Endothelial cell (in vitro differentiated cells): ENCODE measurements around the gene CENPL. TPM values are rescaled to one million over a fixed set of nuclear protein-coding genes. Genes with fewer than 3 reads are reported as not detected.
"Not testable (repeated sequence)": the region's sequence is repeated elsewhere in the genome, so short reads cannot be mapped to it uniquely, and the experiment has no call there.

ENCODE experiments used
- DNase-seq: peaks from one replicate; pipeline ENCODE4 v3.0.0; 2021; ENCODE audit warnings: low spot score
- H3K27ac Mint-ChIP-seq: one replicate; pipeline ENCODE4 v1.8.0; 2021; ENCODE audit warnings: mixed read lengths, inconsistent platforms; ENCODE audit not compliant: unreplicated experiment
- H3K27me3 Mint-ChIP-seq: one replicate; pipeline ENCODE4 v1.8.0; 2021; ENCODE audit warnings: mild to moderate bottlenecking, moderate library complexity, mixed read lengths, inconsistent platforms; ENCODE audit not compliant: unreplicated experiment
- H3K36me3 Mint-ChIP-seq: one replicate; pipeline ENCODE4 v1.8.0; 2021; ENCODE audit warnings: mild to moderate bottlenecking, low read depth, mixed read lengths, inconsistent platforms; ENCODE audit not compliant: unreplicated experiment
- H3K4me1 Mint-ChIP-seq: one replicate; pipeline ENCODE4 v1.8.0; 2021; ENCODE audit warnings: mild to moderate bottlenecking, mixed read lengths, inconsistent platforms; ENCODE audit not compliant: unreplicated experiment
- H3K4me3 Mint-ChIP-seq: one replicate; pipeline ENCODE4 v1.8.0; 2021; ENCODE audit warnings: mild to moderate bottlenecking, mixed read lengths, inconsistent platforms; ENCODE audit not compliant: unreplicated experiment
- H3K9me3 Mint-ChIP-seq: one replicate; pipeline ENCODE4 v1.8.0; 2021; ENCODE audit warnings: mixed read lengths, inconsistent platforms; ENCODE audit not compliant: unreplicated experiment
- CTCF ChIP-seq: fragments of 200-600 bp; sonication (generic); IDR thresholded peaks from one replicate; pipeline ENCODE4 v1.5.0; 2021; ENCODE audit warnings: antibody characterized with exemption; ENCODE audit not compliant: unreplicated experiment
- total RNA-seq: library from RNA; stranded (reverse); fragmentation: NEBNext Ultra II Directional; extraction: Animal tissue kit (Norgen Biotek cat#: 25700); gene quantifications from one replicate; pipeline ENCODE4 v1.2.1, GENCODE V29; 2021; ENCODE audit not compliant: unreplicated experiment

The CENPL gene
- total RNA-seq, 1 donor from 2014 or later, result 6.6 TPM

GRCh38 chr1:173802961-173803360 lies 21.7 kb downstream of the CENPL start:
- no peak for TF ChIP-seq CTCF
- no peaks in the 10 kb centered on the region for H3K27me3 Mint-ChIP-seq
- no peak overlapping the region for H3K4me3 Mint-ChIP-seq
- no peak for DNase-seq
- H3K27ac Mint-ChIP-seq, result no peak overlapping the region
- peaks cover 6% of the 10 kb centered on the region for H3K36me3 Mint-ChIP-seq
- no peaks in the 10 kb centered on the region for H3K4me1 Mint-ChIP-seq
- no peaks in the 10 kb centered on the region for H3K9me3 Mint-ChIP-seq

- H3K4me1 Mint-ChIP-seq, DNase-seq, H3K27ac Mint-ChIP-seq, H3K36me3 Mint-ChIP-seq, H3K4me3 Mint-ChIP-seq, H3K27me3 Mint-ChIP-seq, H3K9me3 Mint-ChIP-seq: not testable (repeated sequence)
Measured at GRCh38 chr1:173799995-173800394, 24.7 kb downstream of the CENPL start.

- TF ChIP-seq CTCF, result no peak
- Mint-ChIP-seq H3K27me3 (no peaks in the 10 kb centered on the region), H3K9me3 (no peaks in the 10 kb centered on the region), H3K4me1 (no peaks in the 10 kb centered on the region), H3K36me3 (peaks cover 5% of the 10 kb centered on the region), H3K4me3 (no peak overlapping the region), H3K27ac (no peak overlapping the region)
- no peak for DNase-seq
Measured at GRCh38 chr1:173798078-173798477, 26.6 kb downstream of the CENPL start.

GRCh38 chr1:173789841-173790240 lies 34.8 kb downstream of the CENPL start:
- Mint-ChIP-seq H3K27me3 (no peaks in the 10 kb centered on the region), H3K9me3 (no peaks in the 10 kb centered on the region), H3K27ac (no peak overlapping the region), H3K4me3 (no peak overlapping the region), H3K4me1 (no peaks in the 10 kb centered on the region), H3K36me3 (peaks cover 7% of the 10 kb centered on the region)
- DNase-seq, result no peak
- TF ChIP-seq CTCF, result no peak

GRCh38 chr1:173784997-173785396 lies 39.7 kb downstream of the CENPL start:
- peaks cover 2% of the 10 kb centered on the region for H3K27me3 Mint-ChIP-seq
- H3K27ac Mint-ChIP-seq, result no peak overlapping the region
- DNase-seq, result no peak
- no peaks in the 10 kb centered on the region for H3K4me1 Mint-ChIP-seq
- TF ChIP-seq CTCF, result no peak
- peaks cover 7% of the 10 kb centered on the region for H3K36me3 Mint-ChIP-seq
- no peaks in the 10 kb centered on the region for H3K9me3 Mint-ChIP-seq
- H3K4me3 Mint-ChIP-seq, result no peak overlapping the region

- no peak for TF ChIP-seq CTCF
- no peak overlapping the region for H3K27ac Mint-ChIP-seq
- H3K9me3 Mint-ChIP-seq, result no peaks in the 10 kb centered on the region
- DNase-seq, result no peak
- H3K4me1 Mint-ChIP-seq, result no peaks in the 10 kb centered on the region
- H3K36me3 Mint-ChIP-seq, result peaks cover 29% of the 10 kb centered on the region
- peaks cover 2% of the 10 kb centered on the region for H3K27me3 Mint-ChIP-seq
- no peak overlapping the region for H3K4me3 Mint-ChIP-seq
Measured at GRCh38 chr1:173779936-173780335, 44.7 kb downstream of the CENPL start.
